H1 (cell line): ENCODE measurements around the gene VAV2. TPM values are rescaled to one million over a fixed set of nuclear protein-coding genes. Genes with fewer than 3 reads are reported as not detected.

Source experiments
- CTCF ChIA-PET: fragments of 300-600 bp; sonication (Branson Sonifier 250); formaldehyde crosslinking; loops from one replicate; lab custom pipeline; 2021; ENCODE audit not compliant: partially characterized antibody; lab: Charles Lee
- POLR2A ChIA-PET: fragments of 300-600 bp; sonication (Branson Sonifier 250); formaldehyde crosslinking; loops from one replicate; lab custom pipeline; 2021; ENCODE audit warnings: inconsistent platforms; ENCODE audit not compliant: partially characterized antibody; lab: Charles Lee
- DNase-seq, 2 experiments: peaks; one replicate each; pipeline versions ENCODE4 v3.0.0 to v3.0.0-alpha.2; 2010 to 2022; ENCODE audit warnings: low spot score in 2 of 2, low read depth in 1 of 2, mixed read lengths in 1 of 2
- FAIRE-seq: peaks from 2 replicates; lab custom pipeline; 2011; peaks lifted over from hg19 to GRCh38; lab: Jason Lieb, UNC
- H2AFZ ChIP-seq: 2 replicates; pipeline ENCODE4 v1.8.1; 2012; ENCODE audit warnings: low read length, inconsistent platforms
- H2AK5ac ChIP-seq: 2 replicates; pipeline ENCODE4 v1.6.1; 2013; ENCODE audit warnings: low read depth, low read length
- H2BK120ac ChIP-seq: replicated peaks from 2 replicates; pipeline ENCODE3; 2013; ENCODE audit warnings: low read depth, low read length, inconsistent platforms
- H2BK12ac ChIP-seq: 2 replicates; pipeline ENCODE4 v1.6.1; 2013; ENCODE audit warnings: low read depth, low read length
- H2BK15ac ChIP-seq: 2 replicates; pipeline ENCODE4 v1.6.1; 2013; ENCODE audit warnings: low read length
- H2BK20ac ChIP-seq: 2 replicates; pipeline ENCODE4 v1.6.1; 2013; ENCODE audit warnings: low read length
- H2BK5ac ChIP-seq: 2 replicates; pipeline ENCODE4 v1.6.1; 2013; ENCODE audit warnings: low read depth, low read length
- H3K14ac ChIP-seq: 2 replicates; pipeline ENCODE4 v1.6.1; 2013; ENCODE audit warnings: inconsistent platforms; ENCODE audit not compliant: insufficient read length
- H3K18ac ChIP-seq: 2 replicates; pipeline ENCODE4 v1.6.1; 2013; ENCODE audit warnings: low read length; ENCODE audit errors: extremely low read depth
- H3K23ac ChIP-seq: 2 replicates; pipeline ENCODE4 v1.6.1; 2013; ENCODE audit warnings: inconsistent platforms; ENCODE audit not compliant: insufficient read length
- H3K23me2 ChIP-seq: 2 replicates; pipeline ENCODE4 v1.6.1; 2013; ENCODE audit warnings: low read depth, low read length
- H3K27ac ChIP-seq: 2 replicates; pipeline ENCODE4 v1.6.1; 2011; ENCODE audit warnings: low read depth, low read length, inconsistent platforms
- H3K27me3 ChIP-seq, 4 experiments: replicated peaks in 1 of 4; 1 replicate in 1 of 4; 2 replicates in 3 of 4; pipeline versions ENCODE4 v1.6.1 to v1.8.1; 2011 to 2013; ENCODE audit warnings: low read length in 3 of 4, mild to moderate bottlenecking in 3 of 4, inconsistent platforms in 2 of 4, mixed read lengths in 2 of 4, moderate library complexity in 1 of 4; ENCODE audit not compliant: control insufficient read depth in 3 of 4, insufficient read depth in 3 of 4; ENCODE audit errors: extremely low read depth in 1 of 4
- H3K36me3 ChIP-seq, 4 experiments: 2 replicates each; pipeline versions ENCODE4 v1.6.1 to v1.8.1; 2011 to 2013; ENCODE audit warnings: mild to moderate bottlenecking in 4 of 4, low read length in 3 of 4, moderate library complexity in 2 of 4, control low read depth in 1 of 4, inconsistent platforms in 1 of 4; ENCODE audit not compliant: insufficient read depth in 4 of 4, control insufficient read depth in 2 of 4
- H3K4ac ChIP-seq: replicated peaks from 2 replicates; pipeline ENCODE3; 2013; ENCODE audit warnings: low read length, low read depth, mixed read lengths, inconsistent platforms; ENCODE audit not compliant: insufficient read length
- H3K4me1 ChIP-seq, 4 experiments: replicated peaks in 1 of 4; 1 replicate in 1 of 4; 2 replicates in 3 of 4; pipeline versions ENCODE4 v1.6.1 to v1.8.1; 2011 to 2013; ENCODE audit warnings: low read length in 3 of 4, inconsistent platforms in 2 of 4, mixed read lengths in 1 of 4; ENCODE audit not compliant: insufficient read depth in 4 of 4, control insufficient read depth in 3 of 4
- H3K4me2 ChIP-seq, 2 experiments: 2 replicates each; pipeline versions ENCODE4 v1.6.1 to v1.8.1; 2011 to 2013; ENCODE audit warnings: low read depth in 2 of 2, low read length in 2 of 2, control low read depth in 1 of 2, inconsistent platforms in 1 of 2, mild to moderate bottlenecking in 1 of 2; ENCODE audit not compliant: insufficient read depth in 1 of 2
- H3K4me3 ChIP-seq, 4 experiments: fragments of 200-600, 300-600 bp in 1 of 4; sonication (generic), shearing (Covaris generic), sonication (Bioruptor Twin) in 1 of 4; 2 replicates each; pipeline versions ENCODE4 v1.5.1 to v1.8.1; 2011 to 2016; ENCODE audit warnings: low read length in 4 of 4, low read depth in 3 of 4, control low read depth in 2 of 4, inconsistent platforms in 2 of 4, mild to moderate bottlenecking in 2 of 4, mixed read lengths in 1 of 4, moderate library complexity in 1 of 4; ENCODE audit not compliant: insufficient read depth in 2 of 4; ENCODE audit errors: extremely low read depth in 1 of 4
- H3K56ac ChIP-seq: replicated peaks from 2 replicates; pipeline ENCODE3; 2013; ENCODE audit warnings: low read depth, mild to moderate bottlenecking, mixed read lengths, low read length, inconsistent platforms; ENCODE audit not compliant: insufficient read length
- H3K79me1 ChIP-seq: 2 replicates; pipeline ENCODE4 v1.6.1; 2013; ENCODE audit warnings: low read depth, low read length, control low read depth
- H3K79me2 ChIP-seq, 2 experiments: 2 replicates each; pipeline versions ENCODE4 v1.6.1 to v1.8.1; 2012 to 2013; ENCODE audit warnings: low read length in 2 of 2, mild to moderate bottlenecking in 2 of 2, inconsistent platforms in 1 of 2; ENCODE audit not compliant: insufficient read depth in 2 of 2, control insufficient read depth in 1 of 2
- H3K9ac ChIP-seq, 4 experiments: replicated peaks in 1 of 4; 1 replicate in 1 of 4; 2 replicates in 3 of 4; pipeline versions ENCODE4 v1.6.1 to v1.8.1; 2011 to 2013; ENCODE audit warnings: low read depth in 3 of 4, low read length in 3 of 4, control low read depth in 2 of 4, mild to moderate bottlenecking in 2 of 4, moderate library complexity in 2 of 4, inconsistent platforms in 1 of 4; ENCODE audit errors: extremely low read depth in 1 of 4
- H3K9me3 ChIP-seq, 2 experiments: 2 replicates each; pipeline versions ENCODE4 v1.6.1 to v1.8.1; 2012 to 2013; ENCODE audit warnings: mild to moderate bottlenecking in 2 of 2, moderate library complexity in 2 of 2, control low read depth in 1 of 2, inconsistent platforms in 1 of 2, low read depth in 1 of 2, low read length in 1 of 2, mixed read lengths in 1 of 2; ENCODE audit not compliant: insufficient read depth in 2 of 2
- H4K20me1 ChIP-seq, 2 experiments: replicated peaks in 1 of 2; 2 replicates each; pipeline versions ENCODE3 to v1.8.1; 2011 to 2013; ENCODE audit warnings: inconsistent platforms in 2 of 2, low read length in 2 of 2, mild to moderate bottlenecking in 1 of 2; ENCODE audit not compliant: insufficient read depth in 2 of 2, control insufficient read depth in 1 of 2
- H4K5ac ChIP-seq: 2 replicates; pipeline ENCODE4 v1.6.1; 2013; ENCODE audit warnings: low read length, low read depth, mixed read lengths, inconsistent platforms; ENCODE audit not compliant: insufficient read length
- H4K8ac ChIP-seq: 2 replicates; pipeline ENCODE4 v1.8.0; 2013; ENCODE audit warnings: mild to moderate bottlenecking, moderate library complexity, low read length, inconsistent platforms; ENCODE audit not compliant: insufficient read depth; ENCODE audit errors: extremely low read depth
- H4K91ac ChIP-seq: replicated peaks from 2 replicates; pipeline ENCODE3; 2013; ENCODE audit warnings: low read length, mixed read lengths, inconsistent platforms; ENCODE audit not compliant: insufficient read length
- CBX5 ChIP-seq: fragments of 300-800, 300-1000 bp; sonication (generic); IDR thresholded peaks from 2 replicates; pipeline ENCODE4 v1.7.1; 2016; ENCODE audit warnings: antibody characterized with exemption, low read length, low read depth
- EGR1 ChIP-seq: IDR thresholded peaks from 2 replicates; pipeline ENCODE4 v1.6.1; 2011; ENCODE audit warnings: low read depth, low read length, borderline replicate concordance
- KDM1A ChIP-seq: fragments of 200-600, 300-600 bp; sonication (generic); IDR thresholded peaks from 2 replicates; pipeline ENCODE4 v1.7.1; 2016; ENCODE audit warnings: mild to moderate bottlenecking, low read length, borderline replicate concordance
- KDM4A ChIP-seq: IDR thresholded peaks from one replicate; pipeline ENCODE4 v1.7.1; 2012; ENCODE audit warnings: low read depth, mild to moderate bottlenecking, moderate library complexity, low read length, inconsistent platforms; ENCODE audit not compliant: severe bottlenecking
- POLR2AphosphoS5 ChIP-seq: IDR thresholded peaks from 2 replicates; pipeline ENCODE4 v1.6.1; 2011; ENCODE audit warnings: low read depth, low read length
- RFX5 ChIP-seq: IDR thresholded peaks from 2 replicates; pipeline ENCODE4 v1.6.1; 2011; ENCODE audit warnings: low read depth, low read length, improper control_type of control experiment, borderline replicate concordance
- SP1 ChIP-seq: IDR thresholded peaks from 2 replicates; pipeline ENCODE4 v1.6.1; 2011; ENCODE audit warnings: low read depth, low read length
- TAF7 ChIP-seq: optimal IDR thresholded peaks from 2 replicates; pipeline ENCODE3; 2011; ENCODE audit warnings: low read depth, mild to moderate bottlenecking, inconsistent platforms, low read length, moderate library complexity, borderline replicate concordance
- TCF12 ChIP-seq: IDR thresholded peaks from 2 replicates; pipeline ENCODE4 v1.6.1; 2011; ENCODE audit warnings: low read depth, mild to moderate bottlenecking, low read length
- TEAD4 ChIP-seq: IDR thresholded peaks from 2 replicates; pipeline ENCODE4 v1.6.1; 2012; ENCODE audit warnings: low read depth, low read length, inconsistent platforms, mixed read lengths
- WGBS, 2 experiments: shearing (Covaris generic) in 1 of 2; methylation state at CpG; one replicate each; pipeline versions ENCODE4 v1.1.6 to v1.1.7; 2013 to 2015; ENCODE audit warnings: low lambda C conversion rate in 2 of 2, mixed read lengths in 2 of 2, inconsistent platforms in 1 of 2, low coverage in 1 of 2, missing lambda C conversion rate in 1 of 2; ENCODE audit not compliant: insufficient replicate concordance in 2 of 2, insufficient coverage in 1 of 2, insufficient read length in 1 of 2; ENCODE audit errors: extremely low coverage in 1 of 2, missing lambda C conversion rate in 1 of 2; 5-methylcytosine and 5-hydroxymethylcytosine counted together
- polyA plus RNA-seq, 7 experiments: library from polyadenylated mRNA; depleted of rRNA in 3 of 7; stranded (reverse) in 5 of 7; unstranded in 2 of 7; fragments of >200 nt in 5 of 7; fragments of 200-250 nt in 2 of 7; gene quantifications; 1 replicate in 5 of 7; 2 replicates in 1 of 7; 4 replicates in 1 of 7; pipeline versions ENCODE4 v1.2.1 to v1.2.3, GENCODE V29; 2011 to 2013; ENCODE audit warnings: missing spikeins in 2 of 7, mixed read lengths in 2 of 7
- total RNA-seq: library from RNA; stranded (reverse); fragmentation: NEBNext Ultra II Directional; extraction: Animal tissue kit (Norgen Biotek cat#: 25700); gene quantifications from 2 replicates; pipeline ENCODE4 v1.2.1, GENCODE V29; 2021

VAV2 gene
- total and polyA plus RNA-seq, 2 of the 8 experiments (the other 6 are each of a cell fraction or from before 2014, with no cell fraction given) = 13.6 to 37.6 TPM

- ChIA-PET POLR2A (interaction anchor here (0.8 to 1.8 kb wide), 5 partner anchors 10 to 137 kb away, joined by 3 to 8 read pairs (median 5); no protein-coding TSS in a partner anchor), CTCF (interaction anchor here (0.5 to 1.9 kb wide), 11 partner anchors 9 to 1234 kb away, joined by 3 to 10 read pairs (median 3); no protein-coding TSS in a partner anchor)
- Histone ChIP-seq H3K4me2 (peak overlapping the region; percentile 56 to 69), H2BK5ac (no peak overlapping the region), H3K27me3 (no peaks in the 10 kb centered on the region), H3K18ac (no peak overlapping the region), H3K9me3 (no peaks in the 10 kb centered on the region), H2AK5ac (no peak overlapping the region), H3K9ac (no peak overlapping the region; a peak in 1 of 7 replicates), H4K20me1 (peaks cover 0 to 10% of the 10 kb centered on the region in 2 experiments), H3K4me1 (peaks cover 0 to 4% (median 4%) of the 10 kb centered on the region in 4 experiments; a peak in 5 of 7 replicates), H2BK20ac (no peak overlapping the region), H3K79me2 (no peaks in the 10 kb centered on the region), H2BK12ac (no peak overlapping the region), H4K91ac (no peak overlapping the region), H3K79me1 (no peaks in the 10 kb centered on the region), H3K23ac (no peak overlapping the region), H3K14ac (no peak overlapping the region), H3K56ac (no peak overlapping the region), H2BK120ac (no peak overlapping the region), H3K36me3 (peaks cover 0 to 9% (median 0%) of the 10 kb centered on the region in 4 experiments; a peak in 3 of 8 replicates), H3K4me3 (peak overlapping the region; percentile 70 to 85 (median 79)), H3K23me2 (peaks cover 4% of the 10 kb centered on the region), H2BK15ac (no peak overlapping the region; the same call in 1 of the 2 replicates), H4K8ac (no peak overlapping the region; the same call in 1 of the 2 replicates), H4K5ac (no peak overlapping the region), H2AFZ (no peak overlapping the region), H3K27ac (no peak overlapping the region), H3K4ac (no peak overlapping the region)
- 27% methylated on average over 54 of the region's 66 CpGs; no CpG with 5 or more reads in 1 of the 2 experiments for WGBS, 2 experiments
- FAIRE-seq = no peak
- peak in 1 of 2 experiments; percentile 77 for DNase-seq
- TF ChIP-seq TEAD4 (no peak), CBX5 (no peak), RFX5 (no peak), KDM4A (peak; percentile 71), SP1 (no peak), POLR2AphosphoS5 (no peak), KDM1A (no peak), TAF7 (no peak), TCF12 (no peak), EGR1 (no peak)
Observed at GRCh38 chr9:134025606-134026541, 33.8 kb upstream of the VAV2 start.
